ENCODE results near the gene HDAC4. TPM values are rescaled to one million over a fixed set of nuclear protein-coding genes. Genes with fewer than 3 reads are reported as not detected.

The HDAC4 gene
- polyA plus RNA-seq, 2 of the 4 experiments (the other 2 are of a cell fraction), result 8.6 to 10.4 TPM

DNA sequence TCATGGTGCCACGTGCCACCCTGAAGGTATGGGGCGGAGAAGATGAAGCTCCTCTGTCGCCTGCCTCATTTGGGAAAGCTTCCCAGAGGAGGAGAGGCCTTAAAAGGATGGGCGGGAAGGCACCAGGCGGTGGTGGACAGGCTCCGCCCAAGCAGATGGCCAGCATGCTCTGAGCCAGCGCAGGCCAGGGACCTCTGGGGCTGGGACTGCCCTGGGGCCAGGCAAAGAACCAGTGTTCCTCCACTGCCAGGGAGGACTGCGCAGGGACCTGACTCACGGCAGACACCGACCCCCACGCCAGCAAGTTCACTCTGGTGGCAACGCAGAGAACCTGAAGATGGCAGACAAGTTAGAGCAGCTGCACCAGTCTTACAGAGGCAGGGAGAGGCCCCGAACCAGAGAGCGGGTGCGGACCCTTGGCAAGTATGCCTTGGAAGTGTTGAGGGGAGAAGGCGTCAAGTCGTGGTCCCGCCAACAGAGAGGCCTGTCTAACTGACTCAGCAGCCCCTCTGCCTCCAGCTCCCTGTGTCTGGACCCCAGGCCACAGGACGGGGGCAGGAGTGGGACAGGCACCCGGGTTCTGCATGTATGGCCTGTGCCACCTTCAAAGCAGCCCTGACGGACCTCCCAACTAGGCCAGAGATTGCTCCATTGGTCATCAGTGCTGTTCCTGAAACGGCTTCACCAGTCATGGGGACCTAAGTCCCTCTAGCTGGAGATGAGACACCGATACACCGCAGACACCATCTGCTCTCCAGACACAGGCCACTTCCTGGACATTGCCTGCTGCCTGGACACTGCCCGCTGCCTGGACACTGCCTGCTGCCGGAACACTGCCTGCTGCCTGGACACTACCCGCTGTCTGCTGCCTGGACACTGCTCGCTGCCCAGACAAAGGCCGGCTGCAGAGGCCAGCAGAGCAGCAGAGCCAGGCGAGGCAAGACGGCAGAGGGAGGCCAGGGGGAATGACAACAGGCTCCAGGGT is 124.7 kb downstream of the HDAC4 start:
- ChIA-PET POLR2A (interaction anchor here (1.4 to 1.5 kb wide), 2 partner anchors 10 to 125 kb away, joined by 4 to 10 read pairs; partner anchors contain the start of gene HDAC4), CTCF (interaction anchor here (0.6 to 1.7 kb wide), 5 partner anchors 16 to 410 kb away, joined by 3 to 8 read pairs (median 4); no protein-coding TSS in a partner anchor)
- H3K4me1 ChIP-seq, result peaks cover 87% of the 10 kb centered on the region
- 89% methylated on average over 27 of the region's 31 CpGs for WGBS (ENCODE audit: missing lambda C conversion rate)
- DNase-seq (ENCODE audit: low read depth in 1 of 2, low spot score in 1 of 2) (peak in 1 of 2 experiments; percentile 61), ATAC-seq (peak in 1 of 2 experiments; percentile 7; a peak in 3 of 6 replicates), FAIRE-seq (no peak)
- peak overlapping the region; percentile 97 to 99 for H3K27ac ChIP-seq
- TF ChIP-seq, protein P1, sequence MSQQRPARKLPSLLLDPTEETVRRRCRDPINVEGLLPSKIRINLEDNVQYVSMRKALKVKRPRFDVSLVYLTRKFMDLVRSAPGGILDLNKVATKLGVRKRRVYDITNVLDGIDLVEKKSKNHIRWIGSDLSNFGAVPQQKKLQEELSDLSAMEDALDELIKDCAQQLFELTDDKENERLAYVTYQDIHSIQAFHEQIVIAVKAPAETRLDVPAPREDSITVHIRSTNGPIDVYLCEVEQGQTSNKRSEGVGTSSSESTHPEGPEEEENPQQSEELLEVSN (IDR thresholded peaks at IDR 0.05; ENCODE audit: borderline replicate concordance, low read depth), result peak; percentile 88
- TF ChIP-seq HOXB5 (CRISPR knock-in tag; IDR thresholded peaks at IDR 0.05), result no peak; the same call in 1 of the 2 replicates
- no peak for TF ChIP-seq CHD2 (IDR thresholded peaks at IDR 0.05; ENCODE audit: low read length, partially characterized antibody)
- TF ChIP-seq MAZ (IDR thresholded peaks at IDR 0.05; ENCODE audit: borderline replicate concordance, low read depth, low read length), result no peak
- TF ChIP-seq, protein P2, sequence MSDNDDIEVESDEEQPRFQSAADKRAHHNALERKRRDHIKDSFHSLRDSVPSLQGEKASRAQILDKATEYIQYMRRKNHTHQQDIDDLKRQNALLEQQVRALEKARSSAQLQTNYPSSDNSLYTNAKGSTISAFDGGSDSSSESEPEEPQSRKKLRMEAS (IDR thresholded peaks at IDR 0.05), result peak; percentile 81
- no peaks in the 10 kb centered on the region for H3K9me3 ChIP-seq
- H3K4me3 ChIP-seq, result 0 out of 3 replicates have a peak overlapping the region, but pooled peaks have one; percentile 14
- H3K4me2 ChIP-seq, result peak overlapping the region; percentile 91

DNA sequence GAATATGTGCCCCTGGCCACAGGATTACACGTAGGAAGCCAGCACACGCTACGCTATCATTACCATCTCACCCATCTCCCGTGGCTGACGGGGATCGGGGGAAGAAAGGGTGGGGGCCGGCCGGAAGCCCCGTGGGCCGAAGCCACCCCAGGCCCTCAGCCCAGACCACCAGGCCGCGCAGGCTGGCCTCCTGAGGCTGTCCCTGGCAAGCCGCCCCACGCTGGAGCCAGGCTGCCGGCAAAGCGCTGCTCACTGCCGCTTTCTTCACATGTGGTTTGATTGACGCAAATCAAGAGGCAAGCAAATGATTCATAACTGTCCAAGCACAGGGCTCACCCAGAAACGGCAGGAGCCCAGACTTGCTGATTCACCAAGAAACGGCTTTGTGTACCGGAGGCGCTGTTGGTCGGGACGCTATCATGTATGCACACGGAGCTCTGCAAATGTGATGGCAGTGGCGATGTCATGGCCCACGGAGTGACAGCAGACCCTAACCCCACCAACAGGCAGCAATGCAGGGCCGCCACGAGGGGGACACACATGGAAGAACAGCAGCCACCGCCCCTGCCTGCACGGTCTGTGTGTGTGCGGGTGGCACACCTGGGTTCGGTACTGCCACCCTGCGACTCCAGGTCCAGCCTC is 125.7 kb downstream of the HDAC4 start:
- under 1% methylated on average over 23 of the region's 34 CpGs for WGBS (ENCODE audit: missing lambda C conversion rate)
- no peak for FAIRE-seq
- TF ChIP-seq, protein P3, sequence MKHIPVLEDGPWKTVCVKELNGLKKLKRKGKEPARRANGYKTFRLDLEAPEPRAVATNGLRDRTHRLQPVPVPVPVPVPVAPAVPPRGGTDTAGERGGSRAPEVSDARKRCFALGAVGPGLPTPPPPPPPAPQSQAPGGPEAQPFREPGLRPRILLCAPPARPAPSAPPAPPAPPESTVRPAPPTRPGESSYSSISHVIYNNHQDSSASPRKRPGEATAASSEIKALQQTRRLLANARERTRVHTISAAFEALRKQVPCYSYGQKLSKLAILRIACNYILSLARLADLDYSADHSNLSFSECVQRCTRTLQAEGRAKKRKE (CRISPR knock-in tag; IDR thresholded peaks at IDR 0.05; ENCODE audit: low read depth), result peak; percentile 57; the same call in 1 of the 2 replicates
- TF ChIP-seq EHF (CRISPR knock-in tag; IDR thresholded peaks at IDR 0.05) (peak; percentile 42; the same call in 1 of the 2 replicates), NR3C1 (IDR thresholded peaks at IDR 0.05) (no peak), FOSL2 (IDR thresholded peaks at IDR 0.05) (peak; percentile 37; the same call in 1 of the 2 replicates), FOSL2 (CRISPR knock-in tag; IDR thresholded peaks at IDR 0.05) (peak; percentile 92), ZFP36 (IDR thresholded peaks at IDR 0.05; ENCODE audit: borderline replicate concordance, partially characterized antibody) (no peak), HOXB5 (CRISPR knock-in tag; IDR thresholded peaks at IDR 0.05) (peak; percentile 21; the same call in 1 of the 2 replicates), GATA3 (IDR thresholded peaks at IDR 0.05; ENCODE audit: borderline replicate concordance) (peak; percentile 76), JUNB (IDR thresholded peaks at IDR 0.05) (peak; percentile 76), MAFK (IDR thresholded peaks at IDR 0.05; ENCODE audit: partially characterized antibody) (peak; percentile 98), POLR2AphosphoS2 (conservative IDR thresholded peaks at IDR 0.05; ENCODE audit: low read length) (no peak), POLR2A (IDR thresholded peaks at IDR 0.05; ENCODE audit: low read length) (peak; percentile 25; the same call in 1 of the 2 replicates), NFE2L2 (conservative IDR thresholded peaks at IDR 0.05; ENCODE audit: low read length) (peak; percentile 52; the same call in 1 of the 2 replicates), CBX2 (IDR thresholded peaks at IDR 0.05; ENCODE audit: borderline replicate concordance, low read depth) (no peak), SMC3 (IDR thresholded peaks at IDR 0.05) (peak; percentile 18; the same call in 2 of the 3 replicates), JUN (IDR thresholded peaks at IDR 0.05) (peak; percentile 68 to 74; a peak in 4 of 5 replicates), RAD21 (conservative IDR thresholded peaks at IDR 0.05 in 1 of 2, IDR thresholded peaks at IDR 0.05 in 1 of 2) (peak in 1 of 2 experiments; percentile 43; a peak in 1 of 5 replicates), EP300 (IDR thresholded peaks at IDR 0.05) (peak; percentile 69 to 87; a peak in 4 of 5 replicates), HEYL (CRISPR knock-in tag; IDR thresholded peaks at IDR 0.05) (peak; percentile 86; the same call in 1 of the 2 replicates), EHMT2 (IDR thresholded peaks at IDR 0.05; ENCODE audit: low read depth) (no peak)
- TF ChIP-seq, protein P4, sequence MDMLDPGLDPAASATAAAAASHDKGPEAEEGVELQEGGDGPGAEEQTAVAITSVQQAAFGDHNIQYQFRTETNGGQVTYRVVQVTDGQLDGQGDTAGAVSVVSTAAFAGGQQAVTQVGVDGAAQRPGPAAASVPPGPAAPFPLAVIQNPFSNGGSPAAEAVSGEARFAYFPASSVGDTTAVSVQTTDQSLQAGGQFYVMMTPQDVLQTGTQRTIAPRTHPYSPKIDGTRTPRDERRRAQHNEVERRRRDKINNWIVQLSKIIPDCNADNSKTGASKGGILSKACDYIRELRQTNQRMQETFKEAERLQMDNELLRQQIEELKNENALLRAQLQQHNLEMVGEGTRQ (IDR thresholded peaks at IDR 0.05), result 0 out of 2 replicates have a peak, but pooled peaks have one; percentile 5
- TF ChIP-seq, protein P1 (IDR thresholded peaks at IDR 0.05; ENCODE audit: borderline replicate concordance, low read depth), result peak; percentile 66
- TF ChIP-seq, protein P2 (IDR thresholded peaks at IDR 0.05), result peak; percentile 89
- TF ChIP-seq, protein P5, sequence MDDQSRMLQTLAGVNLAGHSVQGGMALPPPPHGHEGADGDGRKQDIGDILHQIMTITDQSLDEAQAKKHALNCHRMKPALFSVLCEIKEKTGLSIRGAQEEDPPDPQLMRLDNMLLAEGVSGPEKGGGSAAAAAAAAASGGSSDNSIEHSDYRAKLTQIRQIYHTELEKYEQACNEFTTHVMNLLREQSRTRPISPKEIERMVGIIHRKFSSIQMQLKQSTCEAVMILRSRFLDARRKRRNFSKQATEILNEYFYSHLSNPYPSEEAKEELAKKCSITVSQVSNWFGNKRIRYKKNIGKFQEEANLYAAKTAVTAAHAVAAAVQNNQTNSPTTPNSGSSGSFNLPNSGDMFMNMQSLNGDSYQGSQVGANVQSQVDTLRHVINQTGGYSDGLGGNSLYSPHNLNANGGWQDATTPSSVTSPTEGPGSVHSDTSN (IDR thresholded peaks at IDR 0.05), result peak; percentile 87

More for the DNA sequence above, 125.7 kb downstream of the HDAC4 start:
- no peaks in the 10 kb centered on the region for H3K9me3 ChIP-seq
- ATAC-seq (peak; percentile 83 to 89), DNase-seq (ENCODE audit: low read depth in 1 of 2, low spot score in 1 of 2) (peak; percentile 82 to 97)
- peak overlapping the region; percentile 97 to 99 for H3K27ac ChIP-seq
- CTCF ChIA-PET, result interaction anchor here (0.6 to 1.7 kb wide), 7 partner anchors 8 to 409 kb away, joined by 3 to 8 read pairs (median 3); no protein-coding TSS in a partner anchor
- H3K4me1 ChIP-seq, result peaks cover 78% of the 10 kb centered on the region
- H3K4me3 ChIP-seq, result peak overlapping the region; percentile 42; the same call in 2 of the 3 replicates
- POLR2A ChIA-PET, result interaction anchor here (0.8 to 1.5 kb wide), 3 partner anchors 9 to 126 kb away, joined by 3 to 10 read pairs (median 4); partner anchors contain the start of gene HDAC4
- peak overlapping the region; percentile 91 for H3K4me2 ChIP-seq

All from A549 (cell line).